ENCODE data around the gene SEMA5B.

SEMA5B gene

DNA sequence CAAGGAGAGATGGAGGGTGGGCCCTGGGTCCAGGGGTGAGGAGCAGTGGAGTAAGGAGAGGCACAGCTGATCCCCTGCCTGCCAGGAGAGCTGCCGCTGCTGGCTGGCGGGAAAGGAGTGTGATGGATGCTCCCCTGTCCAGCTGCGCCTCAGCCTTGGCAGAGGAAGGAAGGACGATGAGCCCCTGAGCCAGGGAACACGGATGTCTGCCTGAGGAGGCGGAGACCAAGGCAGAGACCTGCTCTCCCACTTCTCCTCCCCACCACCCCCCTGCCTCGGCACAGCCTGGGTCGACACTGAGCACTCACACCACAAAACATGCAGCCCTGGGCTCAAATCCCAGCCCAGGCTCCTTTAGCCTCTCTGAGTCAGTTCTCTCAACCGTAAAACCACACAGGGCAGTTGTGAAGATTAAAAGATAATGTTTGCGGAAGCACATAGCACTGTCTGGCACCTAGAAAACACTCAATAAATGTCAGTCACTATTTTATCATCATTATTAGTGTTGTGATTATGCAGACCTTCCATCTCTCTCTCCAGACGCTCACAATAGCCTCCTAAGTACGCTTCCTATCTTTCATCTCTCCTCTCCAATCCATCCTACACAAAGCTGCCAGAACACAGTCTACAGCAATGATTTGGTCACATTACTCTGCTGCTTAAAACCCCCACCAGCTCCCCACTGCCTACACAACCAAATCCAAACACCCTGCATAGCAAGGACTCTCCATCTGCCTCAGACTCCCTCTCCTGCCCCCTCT, 52.2 kb downstream of the SEMA5B start:
- no peaks in the 10 kb centered on the region for H3K27me3 ChIP-seq (ENCODE audit: low read length)
- H3K9ac ChIP-seq (ENCODE audit: low read length): no peak overlapping the region
- H3K9me3 ChIP-seq (ENCODE audit: insufficient read depth, low read length): no peaks in the 10 kb centered on the region
- no peak for TF ChIP-seq EZH2phosphoT487 (conservative IDR thresholded peaks at IDR 0.05; ENCODE audit: low read length)
- TF ChIP-seq, protein P1, sequence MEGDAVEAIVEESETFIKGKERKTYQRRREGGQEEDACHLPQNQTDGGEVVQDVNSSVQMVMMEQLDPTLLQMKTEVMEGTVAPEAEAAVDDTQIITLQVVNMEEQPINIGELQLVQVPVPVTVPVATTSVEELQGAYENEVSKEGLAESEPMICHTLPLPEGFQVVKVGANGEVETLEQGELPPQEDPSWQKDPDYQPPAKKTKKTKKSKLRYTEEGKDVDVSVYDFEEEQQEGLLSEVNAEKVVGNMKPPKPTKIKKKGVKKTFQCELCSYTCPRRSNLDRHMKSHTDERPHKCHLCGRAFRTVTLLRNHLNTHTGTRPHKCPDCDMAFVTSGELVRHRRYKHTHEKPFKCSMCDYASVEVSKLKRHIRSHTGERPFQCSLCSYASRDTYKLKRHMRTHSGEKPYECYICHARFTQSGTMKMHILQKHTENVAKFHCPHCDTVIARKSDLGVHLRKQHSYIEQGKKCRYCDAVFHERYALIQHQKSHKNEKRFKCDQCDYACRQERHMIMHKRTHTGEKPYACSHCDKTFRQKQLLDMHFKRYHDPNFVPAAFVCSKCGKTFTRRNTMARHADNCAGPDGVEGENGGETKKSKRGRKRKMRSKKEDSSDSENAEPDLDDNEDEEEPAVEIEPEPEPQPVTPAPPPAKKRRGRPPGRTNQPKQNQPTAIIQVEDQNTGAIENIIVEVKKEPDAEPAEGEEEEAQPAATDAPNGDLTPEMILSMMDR (IDR thresholded peaks at IDR 0.05; ENCODE audit: insufficient read depth, low read length, poor library complexity, severe bottlenecking): no peak
- H3K4me2 ChIP-seq (ENCODE audit: low read depth, low read length, poor library complexity, severe bottlenecking): peak overlapping the region; percentile 23
- H3K79me2 ChIP-seq (ENCODE audit: insufficient read depth, low read length): no peaks in the 10 kb centered on the region
- H3K4me3 ChIP-seq (ENCODE audit: insufficient read depth, low read length, poor library complexity, severe bottlenecking): no peak overlapping the region
- H4K20me1 ChIP-seq (ENCODE audit: low read depth, low read length): no peaks in the 10 kb centered on the region
- H3K36me3 ChIP-seq (ENCODE audit: low read length): no peaks in the 10 kb centered on the region
- H3F3A ChIP-seq (ENCODE audit: insufficient read depth): no peaks in the 10 kb centered on the region
- no peak overlapping the region for H2AFZ ChIP-seq (ENCODE audit: low read depth, low read length, severe bottlenecking)
- no peaks in the 10 kb centered on the region for H3K9me2 ChIP-seq (replicated peaks; ENCODE audit: insufficient read depth, low read length)
- peak overlapping the region; percentile 39; the same call in 1 of the 2 replicates for H3K27ac ChIP-seq (ENCODE audit: low read depth, low read length)

DNA sequence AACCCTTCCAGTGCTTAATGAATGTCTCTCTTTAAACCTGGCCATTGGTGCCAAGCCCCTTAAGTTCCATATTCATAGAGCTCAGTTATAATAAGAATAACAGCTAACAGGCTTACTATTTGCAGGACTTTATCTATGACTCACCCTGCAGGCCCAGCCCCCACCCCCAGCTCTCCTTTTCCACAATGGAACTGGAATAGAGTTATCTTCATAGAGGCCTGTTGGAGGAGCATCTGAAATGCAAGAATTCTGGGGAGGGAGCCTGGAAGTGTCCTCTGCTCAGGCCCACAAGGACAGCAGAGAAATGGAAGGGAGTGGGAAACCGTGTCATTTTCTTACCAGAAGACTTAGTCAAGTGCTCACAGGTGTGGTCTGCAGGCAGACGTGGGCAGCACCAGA, 52.8 kb downstream of the SEMA5B start:
- H3K4me2 ChIP-seq (ENCODE audit: low read depth, low read length, poor library complexity, severe bottlenecking): no peak overlapping the region
- H3K79me2 ChIP-seq (ENCODE audit: insufficient read depth, low read length): no peaks in the 10 kb centered on the region
- no peaks in the 10 kb centered on the region for H3K9me2 ChIP-seq (replicated peaks; ENCODE audit: insufficient read depth, low read length)
- no peaks in the 10 kb centered on the region for H3K36me3 ChIP-seq (ENCODE audit: low read length)
- TF ChIP-seq, protein P1 (IDR thresholded peaks at IDR 0.05; ENCODE audit: insufficient read depth, low read length, poor library complexity, severe bottlenecking): no peak
- TF ChIP-seq EZH2phosphoT487 (conservative IDR thresholded peaks at IDR 0.05; ENCODE audit: low read length): no peak
- H3K9ac ChIP-seq (ENCODE audit: low read length): no peak overlapping the region
- no peaks in the 10 kb centered on the region for H3K9me3 ChIP-seq (ENCODE audit: insufficient read depth, low read length)
- H3K4me3 ChIP-seq (ENCODE audit: insufficient read depth, low read length, poor library complexity, severe bottlenecking): no peak overlapping the region
- H3K27ac ChIP-seq (ENCODE audit: low read depth, low read length): no peak overlapping the region
- no peaks in the 10 kb centered on the region for H3K27me3 ChIP-seq (ENCODE audit: low read length)
- H4K20me1 ChIP-seq (ENCODE audit: low read depth, low read length): no peaks in the 10 kb centered on the region
- no peaks in the 10 kb centered on the region for H3F3A ChIP-seq (ENCODE audit: insufficient read depth)
- H2AFZ ChIP-seq (ENCODE audit: low read depth, low read length, severe bottlenecking): no peak overlapping the region

DNA sequence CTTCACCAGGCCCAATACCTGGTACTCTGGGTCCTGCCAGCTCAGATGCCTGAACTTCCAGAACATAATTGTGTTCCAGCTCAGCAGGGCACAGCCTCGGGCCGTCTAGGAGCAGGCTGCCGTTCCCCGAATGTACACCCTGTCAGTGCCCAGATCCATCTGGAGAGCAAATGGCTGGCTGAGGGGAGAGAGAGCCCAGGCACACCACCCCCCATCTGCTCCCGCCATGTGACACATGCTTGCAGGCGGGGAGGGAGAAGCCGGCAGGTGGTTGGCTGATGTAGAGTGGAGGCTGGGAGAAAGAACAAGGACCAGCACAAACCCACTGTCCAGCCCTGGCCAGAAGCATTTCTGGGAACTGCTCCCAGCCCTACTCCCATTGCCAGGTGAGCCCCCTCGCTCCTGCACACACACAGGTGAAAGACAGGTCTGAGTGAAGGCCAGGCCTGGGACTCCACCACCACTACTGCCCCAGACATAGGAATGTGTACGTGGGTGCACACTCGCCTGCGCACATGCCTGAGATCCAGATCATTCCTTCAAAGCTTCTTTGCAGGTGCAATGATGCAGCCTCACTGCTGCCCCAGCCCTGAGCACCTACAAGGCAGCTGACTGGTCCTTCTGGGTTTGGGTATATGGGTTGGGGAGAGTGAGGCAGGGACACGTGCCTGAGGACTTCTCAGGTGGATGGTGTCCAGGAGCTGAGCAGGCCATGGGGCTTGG, 53.5 kb downstream of the SEMA5B start:
- no peak for TF ChIP-seq EZH2phosphoT487 (conservative IDR thresholded peaks at IDR 0.05; ENCODE audit: low read length)
- TF ChIP-seq, protein P1 (IDR thresholded peaks at IDR 0.05; ENCODE audit: insufficient read depth, low read length, poor library complexity, severe bottlenecking): no peak

More for the DNA sequence above, 53.5 kb downstream of the SEMA5B start:
- no peak overlapping the region for H3K4me2 ChIP-seq (ENCODE audit: low read depth, low read length, poor library complexity, severe bottlenecking)
- H3K9me2 ChIP-seq (replicated peaks; ENCODE audit: insufficient read depth, low read length): no peaks in the 10 kb centered on the region
- no peak overlapping the region for H2AFZ ChIP-seq (ENCODE audit: low read depth, low read length, severe bottlenecking)
- H3K36me3 ChIP-seq (ENCODE audit: low read length): no peaks in the 10 kb centered on the region
- no peak overlapping the region for H3K27ac ChIP-seq (ENCODE audit: low read depth, low read length)
- no peak overlapping the region for H3K9ac ChIP-seq (ENCODE audit: low read length)
- no peaks in the 10 kb centered on the region for H3K27me3 ChIP-seq (ENCODE audit: low read length)
- H4K20me1 ChIP-seq (ENCODE audit: low read depth, low read length): no peaks in the 10 kb centered on the region
- H3K79me2 ChIP-seq (ENCODE audit: insufficient read depth, low read length): no peaks in the 10 kb centered on the region
- H3K9me3 ChIP-seq (ENCODE audit: insufficient read depth, low read length): no peaks in the 10 kb centered on the region
- H3K4me3 ChIP-seq (ENCODE audit: insufficient read depth, low read length, poor library complexity, severe bottlenecking): no peak overlapping the region
- no peaks in the 10 kb centered on the region for H3F3A ChIP-seq (ENCODE audit: insufficient read depth)
